Eye (tissue), 1 donor: ENCODE measurements around the gene BCAR3.

Experiments
- DNase-seq: peaks from one replicate; pipeline ENCODE4 v3.0.0-alpha.2; 2015

Gene BCAR3

DNA sequence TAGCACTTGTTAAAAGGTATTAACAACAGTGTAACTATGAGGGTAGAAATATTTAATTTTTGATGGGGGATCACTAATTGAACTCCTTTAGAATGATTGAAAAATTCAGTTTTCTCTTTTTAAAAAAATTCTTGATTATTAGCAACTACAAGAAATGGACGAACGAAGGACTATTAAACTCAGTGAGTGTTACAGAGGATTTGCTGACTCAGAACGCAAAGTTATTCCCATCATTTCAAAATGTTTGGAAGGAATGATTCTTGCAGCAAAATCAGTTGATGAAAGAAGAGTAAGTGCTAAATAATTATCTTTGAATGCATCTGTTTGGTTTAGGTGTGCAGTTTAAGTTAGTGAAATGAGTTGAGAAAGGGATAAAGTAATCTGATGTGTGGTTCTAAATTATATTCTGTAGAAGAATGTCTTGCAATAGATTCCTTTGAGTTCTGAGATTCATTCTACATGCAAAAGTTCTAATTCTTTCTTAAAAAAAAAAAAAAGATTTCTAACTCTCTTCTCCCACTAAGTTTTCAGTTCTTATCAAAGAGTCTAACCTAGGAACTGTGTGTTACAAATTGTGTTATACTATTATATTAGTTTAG is 148.8 kb downstream of the BCAR3 start:
- DNase-seq = no peak

DNA sequence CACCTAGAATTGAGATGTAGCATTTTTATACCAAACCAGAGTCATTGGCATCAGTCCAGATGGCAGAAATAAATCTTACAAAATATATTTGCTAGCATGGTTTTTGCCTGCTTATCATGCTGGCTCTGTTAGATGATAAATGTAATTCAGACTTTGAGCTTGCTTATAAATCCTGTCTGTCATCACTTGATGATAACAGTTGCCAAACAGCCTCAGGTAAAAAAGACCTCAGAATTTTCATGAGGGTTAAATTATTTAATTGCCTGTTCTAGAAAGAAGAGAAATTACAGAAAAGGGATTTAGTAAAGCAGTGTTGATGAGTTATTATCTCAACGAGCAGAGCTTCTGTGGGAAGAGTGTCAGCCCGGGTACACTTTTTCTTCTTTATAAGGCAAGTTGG is 150.4 kb downstream of the BCAR3 start:
- DNase-seq = no peak

DNA sequence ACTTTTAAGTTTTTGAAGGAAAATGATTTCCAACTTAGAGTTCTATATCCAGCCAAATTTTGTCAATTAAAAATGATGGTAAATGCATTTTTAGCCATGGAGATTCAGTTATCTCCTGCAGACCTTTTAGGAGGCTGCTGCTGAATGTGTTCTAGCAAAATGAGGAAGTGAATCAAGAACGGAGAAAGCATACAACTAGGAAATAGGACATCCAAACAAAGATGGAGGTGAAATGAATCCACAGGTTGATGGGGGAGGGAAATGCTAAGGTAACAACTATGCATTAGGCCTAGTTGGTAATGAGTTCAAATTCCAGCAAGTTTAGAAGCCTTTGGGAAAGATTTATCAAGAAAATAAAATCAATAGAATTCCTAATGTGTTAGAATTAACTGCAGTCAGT is 153.2 kb downstream of the BCAR3 start:
- no peak for DNase-seq

DNA sequence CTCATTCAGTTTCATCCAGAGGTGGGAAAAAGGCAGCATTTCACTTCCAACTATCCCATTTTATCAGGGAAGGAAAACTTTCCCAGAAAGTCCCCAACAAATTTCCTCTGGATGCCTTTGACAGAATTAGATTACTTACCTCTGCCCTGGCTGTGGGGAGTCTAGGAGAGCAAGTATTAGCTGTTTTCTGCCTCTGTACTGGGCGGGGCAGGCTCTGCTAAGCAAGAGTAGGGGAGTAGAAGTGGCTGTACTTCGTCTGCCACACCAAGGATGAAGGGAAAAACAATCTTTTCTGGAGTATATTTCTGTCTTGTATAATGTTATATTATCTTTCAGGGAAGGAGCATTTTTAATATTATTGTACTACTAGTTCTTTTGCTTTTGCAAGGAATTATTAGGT is 155.2 kb downstream of the BCAR3 start:
- no peak for DNase-seq

DNA sequence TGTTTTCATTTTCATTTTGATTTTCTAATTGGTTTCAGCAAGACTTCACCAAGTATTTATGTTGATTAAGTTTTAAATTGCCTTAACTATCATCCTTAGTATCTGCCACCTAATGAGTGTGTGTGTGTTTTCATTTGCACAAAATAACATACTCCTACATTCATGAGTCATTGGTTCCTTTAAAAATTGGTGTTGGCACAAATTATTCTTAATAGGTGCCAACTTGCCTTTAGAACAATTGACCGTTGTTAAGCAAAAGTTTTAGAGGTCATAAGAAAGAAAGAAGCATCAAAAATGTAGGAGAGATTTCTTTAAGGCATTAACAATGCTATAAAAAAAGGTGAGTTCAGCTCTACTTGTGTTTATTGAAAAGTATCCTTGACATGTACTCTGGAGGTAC is 156.2 kb downstream of the BCAR3 start:
- no peak for DNase-seq

DNA sequence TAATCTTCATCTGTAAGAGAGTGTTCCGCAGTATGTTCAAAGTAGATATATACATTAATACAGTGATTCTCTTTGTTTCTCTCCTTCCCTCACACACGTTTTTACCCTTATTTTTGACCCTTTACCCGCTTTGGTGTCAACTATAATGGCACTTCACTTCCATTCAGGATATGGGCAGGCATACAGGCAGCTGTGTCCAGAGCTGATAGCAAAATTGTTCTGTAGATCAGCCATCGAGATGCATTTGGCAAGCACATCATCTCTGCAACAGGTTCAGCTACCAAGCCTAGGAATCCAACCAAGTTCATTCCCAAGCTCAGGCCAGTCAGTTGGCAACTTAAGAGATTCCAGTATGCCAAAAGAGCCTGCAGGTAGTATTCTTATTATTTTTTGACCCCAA is 158.9 kb downstream of the BCAR3 start:
- DNase-seq = no peak

DNA sequence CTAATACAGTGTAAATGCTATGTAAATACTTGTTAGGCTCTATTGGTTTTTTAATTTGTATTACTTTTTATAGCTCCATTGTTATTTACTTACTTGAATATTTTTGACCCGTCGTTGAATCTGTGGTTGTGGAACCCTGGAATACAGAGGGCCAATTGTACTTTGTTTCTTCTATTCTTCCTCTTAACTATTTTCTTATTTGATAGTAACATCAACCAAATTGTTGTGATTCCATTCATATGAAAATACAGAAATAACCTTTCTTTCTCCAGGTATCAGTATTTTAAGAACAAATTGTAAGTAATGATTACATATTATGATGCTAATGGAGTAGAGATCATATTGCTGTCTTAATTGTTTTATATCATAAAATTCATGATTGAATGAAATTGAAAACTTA is 160.0 kb downstream of the BCAR3 start:
- DNase-seq = no peak

DNA sequence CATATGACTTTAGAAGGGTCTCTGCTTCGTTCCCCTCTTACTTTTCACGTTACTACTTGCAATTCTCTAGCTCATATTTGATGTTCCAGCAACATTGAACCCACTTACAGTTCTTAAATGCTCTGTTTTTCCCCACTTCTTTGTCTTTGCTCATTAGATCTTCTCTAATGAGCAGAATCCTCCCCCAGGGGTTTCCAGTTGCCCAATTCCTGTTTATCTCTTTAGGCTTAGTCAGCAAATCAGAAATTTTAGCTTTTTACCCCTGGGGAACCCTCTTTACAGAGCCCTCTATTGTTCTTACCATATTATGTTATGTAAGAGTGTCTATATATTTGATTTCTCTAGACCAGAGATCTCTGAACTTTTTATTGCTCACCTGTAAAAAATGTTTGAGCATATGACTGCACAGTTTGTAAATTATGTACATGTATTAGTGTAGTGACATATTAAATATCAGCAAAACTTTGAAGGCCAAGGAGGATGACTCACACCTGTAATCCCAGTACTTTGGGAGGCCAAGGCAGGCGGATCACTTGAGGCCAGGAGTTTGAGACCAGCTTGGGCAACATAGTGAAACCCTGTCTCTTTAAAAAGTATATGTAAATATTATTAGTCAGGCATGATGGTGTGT is 162.3 kb downstream of the BCAR3 start:
- no peak for DNase-seq

DNA sequence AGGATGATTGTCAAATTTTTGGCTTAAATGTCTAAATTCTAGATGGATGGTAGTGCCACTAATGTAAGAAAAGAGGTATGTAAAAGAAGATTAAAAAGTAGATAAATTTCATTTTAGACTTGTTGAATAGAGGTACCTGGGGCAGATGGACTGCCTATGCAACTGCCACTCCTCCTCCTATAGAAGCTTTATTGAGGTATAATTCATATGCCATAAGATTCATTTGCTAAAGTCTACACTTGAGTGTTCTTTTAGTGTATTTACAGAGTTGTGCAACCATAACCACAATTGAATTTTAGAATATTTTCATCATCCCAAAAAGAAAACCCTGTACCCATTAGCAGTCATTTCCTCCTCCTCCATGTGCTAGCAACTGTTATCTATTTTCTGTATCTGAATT is 163.1 kb downstream of the BCAR3 start:
- DNase-seq = no peak

DNA sequence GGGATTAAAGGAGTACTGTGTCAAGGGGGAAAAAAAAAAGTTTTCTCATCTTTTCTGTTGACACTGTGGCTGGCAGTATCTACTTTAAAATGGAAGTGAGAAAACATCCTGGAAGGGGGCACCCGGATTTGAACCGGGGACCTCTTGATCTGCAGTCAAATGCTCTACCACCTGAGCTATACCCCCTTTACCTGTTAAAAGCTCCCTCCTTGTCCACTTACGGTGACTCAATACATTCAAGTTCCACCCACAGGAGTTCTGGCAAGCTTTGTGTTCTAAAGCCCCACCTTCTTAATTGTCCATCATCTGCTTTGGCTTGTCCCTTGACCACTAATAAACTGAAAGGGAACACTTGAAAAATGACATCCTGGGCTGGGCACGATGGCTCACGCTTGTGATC is 165.5 kb downstream of the BCAR3 start:
- DNase-seq = no peak
